ENCODE results near the gene MTFMT.
"Not testable (repeated sequence)": the region's sequence is repeated elsewhere in the genome, so short reads cannot be mapped to it uniquely, and the experiment has no call there.

The MTFMT gene

GRCh38 chr15:65020419-65020818, 9.0 kb downstream of the MTFMT start:
- no peak for DNase-seq (ENCODE audit: low spot score)
- TF ChIP-seq, protein P1, sequence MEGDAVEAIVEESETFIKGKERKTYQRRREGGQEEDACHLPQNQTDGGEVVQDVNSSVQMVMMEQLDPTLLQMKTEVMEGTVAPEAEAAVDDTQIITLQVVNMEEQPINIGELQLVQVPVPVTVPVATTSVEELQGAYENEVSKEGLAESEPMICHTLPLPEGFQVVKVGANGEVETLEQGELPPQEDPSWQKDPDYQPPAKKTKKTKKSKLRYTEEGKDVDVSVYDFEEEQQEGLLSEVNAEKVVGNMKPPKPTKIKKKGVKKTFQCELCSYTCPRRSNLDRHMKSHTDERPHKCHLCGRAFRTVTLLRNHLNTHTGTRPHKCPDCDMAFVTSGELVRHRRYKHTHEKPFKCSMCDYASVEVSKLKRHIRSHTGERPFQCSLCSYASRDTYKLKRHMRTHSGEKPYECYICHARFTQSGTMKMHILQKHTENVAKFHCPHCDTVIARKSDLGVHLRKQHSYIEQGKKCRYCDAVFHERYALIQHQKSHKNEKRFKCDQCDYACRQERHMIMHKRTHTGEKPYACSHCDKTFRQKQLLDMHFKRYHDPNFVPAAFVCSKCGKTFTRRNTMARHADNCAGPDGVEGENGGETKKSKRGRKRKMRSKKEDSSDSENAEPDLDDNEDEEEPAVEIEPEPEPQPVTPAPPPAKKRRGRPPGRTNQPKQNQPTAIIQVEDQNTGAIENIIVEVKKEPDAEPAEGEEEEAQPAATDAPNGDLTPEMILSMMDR (IDR thresholded peaks at IDR 0.05; ENCODE audit: extremely low read depth, missing control alignments): no peak

DNA sequence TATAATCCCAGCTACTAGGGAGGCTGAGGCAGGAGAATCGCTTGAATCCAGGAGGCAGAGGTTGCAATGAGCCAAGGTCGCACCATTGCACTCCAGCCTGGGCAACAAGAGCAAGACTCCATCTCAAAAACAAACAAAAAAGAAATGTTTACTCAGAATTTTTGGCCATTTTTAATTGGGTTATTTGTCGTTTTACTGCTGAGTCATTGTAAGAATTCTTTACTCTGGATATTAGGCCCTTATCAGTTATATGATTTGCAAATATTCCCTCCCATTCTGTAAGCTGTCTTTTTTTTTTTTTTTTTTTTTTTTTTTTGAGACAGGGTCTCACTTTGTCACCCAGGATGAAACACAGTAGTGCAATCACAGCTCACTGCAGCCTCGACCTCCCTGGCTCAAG, 18.2 kb downstream of the MTFMT start:
- DNase-seq (ENCODE audit: low spot score): not testable (repeated sequence)

DNA sequence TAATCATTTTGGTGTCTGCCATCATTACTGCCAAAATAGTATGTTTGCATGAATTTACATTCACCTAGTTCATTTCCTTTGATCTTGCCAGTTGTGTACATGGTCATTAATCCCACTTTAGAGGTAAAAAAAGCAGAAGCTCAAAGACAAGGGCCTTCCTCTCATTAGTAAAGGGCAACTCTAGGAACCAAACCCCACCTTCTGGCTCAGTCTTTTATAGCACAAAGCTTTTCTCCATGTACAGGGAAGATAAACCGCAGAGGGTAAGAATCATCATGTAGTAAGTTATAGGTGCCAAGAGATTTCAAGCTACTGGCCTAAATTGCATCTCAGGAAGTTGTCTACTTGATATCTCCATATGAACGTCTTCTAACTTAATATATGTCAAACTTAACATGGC, 20.5 kb downstream of the MTFMT start:
- TF ChIP-seq, protein P1 (IDR thresholded peaks at IDR 0.05; ENCODE audit: extremely low read depth, missing control alignments): peak; percentile 1
- DNase-seq (ENCODE audit: low spot score): no peak

GRCh38 chr15:65006876-65007275, 22.6 kb downstream of the MTFMT start:
- TF ChIP-seq, protein P1 (IDR thresholded peaks at IDR 0.05; ENCODE audit: extremely low read depth, missing control alignments): no peak
- no peak for DNase-seq (ENCODE audit: low spot score)

DNA sequence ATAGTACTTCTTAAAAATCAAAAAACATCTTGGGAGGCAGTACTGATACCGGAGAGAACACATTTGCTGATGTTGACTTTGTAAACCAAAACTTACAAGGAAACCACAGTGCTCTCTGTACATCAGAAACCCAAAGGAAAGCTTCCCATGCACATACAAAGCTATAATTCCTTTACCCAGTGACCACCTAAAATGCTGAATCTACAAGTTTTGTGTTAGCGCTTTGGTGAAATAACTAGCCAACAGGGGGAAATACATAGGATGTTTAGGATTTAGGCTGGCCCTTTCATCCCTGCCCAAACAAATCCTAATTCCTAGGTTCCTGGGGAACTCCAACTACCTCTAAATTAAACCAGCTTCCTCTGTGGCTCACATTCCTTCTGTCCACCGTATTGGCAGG, 24.4 kb downstream of the MTFMT start:
- DNase-seq (ENCODE audit: low spot score): no peak
- TF ChIP-seq, protein P1 (IDR thresholded peaks at IDR 0.05; ENCODE audit: extremely low read depth, missing control alignments): no peak

DNA sequence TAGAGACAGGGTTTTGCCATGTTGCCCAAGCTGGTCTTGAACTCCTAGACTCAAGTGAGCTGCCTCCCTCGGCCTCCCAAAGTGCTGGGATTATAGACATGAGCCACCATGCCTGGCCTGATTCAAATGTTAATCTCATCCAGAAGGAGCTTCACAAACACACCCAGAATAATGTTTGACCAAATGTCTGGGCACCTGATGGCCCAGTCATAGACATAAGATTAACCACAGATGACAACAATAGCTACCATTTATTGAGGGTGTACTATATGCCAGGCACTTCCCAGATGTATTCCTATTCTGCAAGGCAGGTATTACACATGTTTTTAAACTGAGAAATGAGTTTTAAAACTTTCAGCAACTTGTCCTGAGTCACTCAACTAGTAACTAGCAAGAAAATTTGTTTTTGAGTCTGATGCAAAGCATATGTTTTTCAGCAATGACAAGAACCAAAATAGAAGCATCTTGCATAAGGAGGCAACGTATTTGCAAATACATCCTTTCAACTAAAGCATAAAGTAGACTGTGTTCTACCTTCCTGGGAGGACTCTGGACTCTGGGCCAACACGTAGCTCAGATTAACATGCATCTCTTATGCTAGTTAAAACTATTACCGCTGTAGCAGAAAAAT, 31.6 kb downstream of the MTFMT start:
- TF ChIP-seq, protein P1 (IDR thresholded peaks at IDR 0.05; ENCODE audit: extremely low read depth, missing control alignments): no peak
- DNase-seq (ENCODE audit: low spot score): no peak

DNA sequence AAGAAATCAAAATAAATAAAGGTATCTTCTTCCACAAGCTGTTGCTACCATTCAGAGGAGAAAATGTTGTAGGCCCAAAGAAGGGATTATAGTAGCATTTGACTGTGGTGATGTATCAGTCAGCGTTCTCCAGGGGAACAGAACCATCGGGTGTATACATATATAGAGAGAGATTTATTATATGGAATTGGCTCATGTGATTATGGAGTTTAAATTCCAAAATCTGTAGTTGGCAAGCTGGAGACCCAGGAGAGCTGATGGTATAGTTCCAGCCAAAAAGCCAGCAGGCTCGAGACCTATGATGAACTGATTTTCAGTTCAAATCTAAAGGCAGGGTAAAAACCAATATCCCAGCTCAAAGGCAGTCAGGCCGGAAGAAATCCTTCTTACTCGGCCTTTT, 32.4 kb downstream of the MTFMT start:
- TF ChIP-seq, protein P1 (IDR thresholded peaks at IDR 0.05; ENCODE audit: extremely low read depth, missing control alignments): no peak

GRCh38 chr15:64993290-64993689, 36.1 kb downstream of the MTFMT start:
- TF ChIP-seq, protein P1 (IDR thresholded peaks at IDR 0.05; ENCODE audit: extremely low read depth, missing control alignments): no peak
- DNase-seq (ENCODE audit: low spot score): no peak

More for the DNA sequence above, 32.4 kb downstream of the MTFMT start:
- no peak for DNase-seq (ENCODE audit: low spot score)
